Measurements from ENCODE around the gene HAUS6. TPM values are rescaled to one million over a fixed set of nuclear protein-coding genes. Genes with fewer than 3 reads are reported as not detected.

Gene HAUS6
- total and polyA plus RNA-seq, 2 of the 13 experiments (the other 11 are each of a cell fraction or from before 2014, with no cell fraction given): 9.8 to 31.1 TPM

DNA sequence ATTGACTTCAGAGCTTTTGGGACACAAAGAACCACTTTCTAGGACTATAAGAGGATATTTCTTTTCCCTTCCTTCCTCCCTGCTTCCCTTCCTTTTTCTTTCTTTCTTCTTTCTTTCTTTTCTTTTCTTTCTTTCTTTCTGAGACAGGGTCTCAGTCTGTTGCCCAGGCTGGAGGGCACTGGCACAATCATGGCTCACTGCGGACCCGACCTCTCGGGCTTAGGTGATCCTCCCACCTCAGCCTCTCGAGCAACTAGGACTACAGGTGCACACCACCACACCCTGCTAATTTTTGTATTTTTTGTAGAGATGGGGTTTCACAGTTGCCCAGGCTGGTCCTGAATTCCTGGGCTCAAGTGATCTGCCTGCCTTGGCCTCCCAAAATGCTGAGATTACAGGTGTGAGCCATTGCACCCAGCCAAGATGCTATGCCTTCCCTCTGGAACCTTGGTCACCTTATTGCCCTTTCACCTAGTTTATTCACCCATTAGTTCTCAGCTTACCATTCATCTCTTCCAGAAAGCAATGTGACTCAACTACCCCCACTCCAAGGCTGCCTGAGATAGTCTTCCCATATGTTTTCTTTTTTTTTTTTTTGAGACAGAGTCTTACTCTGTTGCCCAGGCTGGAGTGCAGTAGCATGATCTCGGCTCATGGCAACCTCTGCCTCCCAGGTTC lies 14.5 kb upstream of the HAUS6 start:
- Histone ChIP-seq H3K27me3 (ENCODE audit: control insufficient read depth in 1 of 2, insufficient read depth in 2 of 2, low read length in 2 of 2) (no peaks in the 10 kb centered on the region), H3K27ac (ENCODE audit: extremely low read length, insufficient read depth, low read length) (no peak overlapping the region), H3K9ac (ENCODE audit: insufficient read depth, low read depth, low read length) (no peak overlapping the region), H3K36me3 (replicated peaks in 1 of 2; ENCODE audit: control insufficient read depth in 1 of 2, insufficient read depth in 2 of 2, low read length in 2 of 2) (peaks cover 27 to 66% of the 10 kb centered on the region in 2 experiments), H3K79me2 (ENCODE audit: insufficient read depth, low read length) (peaks cover 6% of the 10 kb centered on the region), H3K9me3 (ENCODE audit: low read length) (no peaks in the 10 kb centered on the region), H3K4me2 (ENCODE audit: low read depth, low read length) (no peak overlapping the region), H3K4me3 (replicated peaks in 1 of 3; ENCODE audit: insufficient read depth in 1 of 3, low read depth in 2 of 3, low read length in 3 of 3) (no peak overlapping the region), H3K4me1 (ENCODE audit: insufficient read depth, low read length) (peaks cover 89% of the 10 kb centered on the region), H4K20me1 (ENCODE audit: insufficient read depth, low read length) (peaks cover 42% of the 10 kb centered on the region), H2AFZ (ENCODE audit: low read length) (no peak overlapping the region)
- no peak for DNase-seq (ENCODE audit: low spot score)
- in situ Hi-C loops (cut with HindIII; ENCODE audit: extremely low pct_ligation_motif_present, low pct_unique_long_range_greater_than_20kb): no loop called here
- intact Hi-C loops (cut with micrococcal nuclease; ENCODE audit: unreplicated experiment): no loop called here
- 96% methylated on average over 5 of the region's 5 CpGs for WGBS (ENCODE audit: low lambda C conversion rate)
- ChIA-PET CTCF (ENCODE audit: low intra/inter-chr PET ratio, low total read pairs) (no interaction called here), POLR2A (interaction anchor here (1.0 to 1.1 kb wide), 2 partner anchors 9 to 38 kb away, joined by 3 read pairs; no protein-coding TSS in a partner anchor)
- BruUV-seq (replicated peaks): no TSS peak
- no peak for FAIRE-seq
- ATAC-seq: no peak
- TF ChIP-seq POLR2G (IDR thresholded peaks at IDR 0.05; ENCODE audit: low read depth, low read length) (peak; percentile 37; the same call in 1 of the 2 replicates), DR1 (CRISPR knock-in tag; IDR thresholded peaks at IDR 0.05) (no peak), ZNF124 (CRISPR knock-in tag; IDR thresholded peaks at IDR 0.05) (no peak), AGO1 (IDR thresholded peaks at IDR 0.05; ENCODE audit: low read depth, low read length, poor library complexity, severe bottlenecking) (no peak), ATF4 (CRISPR knock-in tag; IDR thresholded peaks at IDR 0.05) (no peak), XRCC5 (optimal IDR thresholded peaks at IDR 0.05; ENCODE audit: low read length) (no peak), YEATS2 (CRISPR knock-in tag; IDR thresholded peaks at IDR 0.05; ENCODE audit: borderline replicate concordance) (no peak), U2AF2 (IDR thresholded peaks at IDR 0.05; ENCODE audit: low read depth, low read length) (no peak), ZSCAN29 (CRISPR knock-in tag; conservative IDR thresholded peaks at IDR 0.05) (no peak), ZMYM3 (CRISPR knock-in tag; IDR thresholded peaks at IDR 0.05) (no peak), ZNF367 (CRISPR knock-in tag; IDR thresholded peaks at IDR 0.05; ENCODE audit: borderline replicate concordance) (no peak), ATAD3A (CRISPR knock-in tag; IDR thresholded peaks at IDR 0.05) (no peak)
- TF ChIP-seq, protein P1, sequence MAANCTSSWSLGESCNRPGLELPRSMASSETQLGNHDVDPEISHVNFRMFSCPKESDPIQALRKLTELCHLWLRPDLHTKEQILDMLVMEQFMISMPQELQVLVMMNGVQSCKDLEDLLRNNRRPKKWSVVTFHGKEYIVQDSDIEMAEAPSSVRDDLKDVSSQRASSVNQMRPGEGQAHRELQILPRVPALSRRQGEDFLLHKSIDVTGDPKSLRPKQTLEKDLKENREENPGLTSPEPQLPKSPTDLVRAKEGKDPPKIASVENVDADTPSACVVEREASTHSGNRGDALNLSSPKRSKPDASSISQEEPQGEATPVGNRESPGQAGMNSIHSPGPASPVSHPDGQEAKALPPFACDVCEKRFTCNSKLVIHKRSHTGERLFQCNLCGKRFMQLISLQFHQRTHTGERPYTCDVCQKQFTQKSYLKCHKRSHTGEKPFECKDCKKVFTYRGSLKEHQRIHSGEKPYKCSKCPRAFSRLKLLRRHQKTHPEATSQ (CRISPR knock-in tag; IDR thresholded peaks at IDR 0.05; ENCODE audit: borderline replicate concordance): no peak
- TF ChIP-seq, protein P2, sequence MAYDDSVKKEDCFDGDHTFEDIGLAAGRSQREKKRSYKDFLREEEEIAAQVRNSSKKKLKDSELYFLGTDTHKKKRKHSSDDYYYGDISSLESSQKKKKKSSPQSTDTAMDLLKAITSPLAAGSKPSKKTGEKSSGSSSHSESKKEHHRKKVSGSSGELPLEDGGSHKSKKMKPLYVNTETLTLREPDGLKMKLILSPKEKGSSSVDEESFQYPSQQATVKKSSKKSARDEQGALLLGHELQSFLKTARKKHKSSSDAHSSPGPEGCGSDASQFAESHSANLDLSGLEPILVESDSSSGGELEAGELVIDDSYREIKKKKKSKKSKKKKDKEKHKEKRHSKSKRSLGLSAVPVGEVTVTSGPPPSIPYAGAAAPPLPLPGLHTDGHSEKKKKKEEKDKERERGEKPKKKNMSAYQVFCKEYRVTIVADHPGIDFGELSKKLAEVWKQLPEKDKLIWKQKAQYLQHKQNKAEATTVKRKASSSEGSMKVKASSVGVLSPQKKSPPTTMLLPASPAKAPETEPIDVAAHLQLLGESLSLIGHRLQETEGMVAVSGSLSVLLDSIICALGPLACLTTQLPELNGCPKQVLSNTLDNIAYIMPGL (CRISPR knock-in tag; IDR thresholded peaks at IDR 0.05; ENCODE audit: borderline replicate concordance in 1 of 2, low read depth in 1 of 2): no peak
- TF ChIP-seq, protein P3, sequence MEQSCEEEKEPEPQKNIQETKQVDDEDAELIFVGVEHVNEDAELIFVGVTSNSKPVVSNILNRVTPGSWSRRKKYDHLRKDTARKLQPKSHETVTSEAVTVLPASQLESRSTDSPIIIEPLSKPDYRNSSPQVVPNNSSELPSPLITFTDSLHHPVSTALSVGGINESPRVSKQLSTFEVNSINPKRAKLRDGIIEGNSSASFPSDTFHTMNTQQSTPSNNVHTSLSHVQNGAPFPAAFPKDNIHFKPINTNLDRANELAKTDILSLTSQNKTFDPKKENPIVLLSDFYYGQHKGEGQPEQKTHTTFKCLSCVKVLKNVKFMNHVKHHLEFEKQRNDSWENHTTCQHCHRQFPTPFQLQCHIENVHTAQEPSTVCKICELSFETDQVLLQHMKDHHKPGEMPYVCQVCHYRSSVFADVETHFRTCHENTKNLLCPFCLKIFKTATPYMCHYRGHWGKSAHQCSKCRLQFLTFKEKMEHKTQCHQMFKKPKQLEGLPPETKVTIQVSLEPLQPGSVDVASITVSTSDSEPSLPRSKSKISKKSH (CRISPR knock-in tag; IDR thresholded peaks at IDR 0.05; ENCODE audit: borderline replicate concordance): no peak

Measured in HepG2 (cell line).